Effector memory CD4-positive, alpha-beta T cell (primary cell): ENCODE measurements around the gene ADAMTSL5.

Experiments
- DNase-seq, 3 donors: peaks; one replicate each; pipeline ENCODE4 v3.0.0-alpha.2; 2020
- H3K27ac ChIP-seq: 2 replicates; pipeline ENCODE4 v1.7.0; 2013; ENCODE audit warnings: mild to moderate bottlenecking, low read length, moderate library complexity; ENCODE audit not compliant: insufficient read depth, poor library complexity, severe bottlenecking
- H3K27me3 ChIP-seq: replicated peaks from 2 replicates; pipeline ENCODE4 v1.7.0; 2013; ENCODE audit warnings: mild to moderate bottlenecking, low read length; ENCODE audit not compliant: insufficient read depth, control insufficient read depth, poor library complexity, severe bottlenecking
- H3K36me3 ChIP-seq: 2 replicates; pipeline ENCODE4 v1.7.0; 2013; ENCODE audit warnings: mild to moderate bottlenecking, low read length, moderate library complexity; ENCODE audit not compliant: control insufficient read depth, insufficient read depth
- H3K4me1 ChIP-seq: 2 replicates; pipeline ENCODE4 v1.7.0; 2013; ENCODE audit warnings: low read length, mild to moderate bottlenecking; ENCODE audit not compliant: control insufficient read depth, insufficient read depth, poor library complexity, severe bottlenecking
- H3K4me3 ChIP-seq: 2 replicates; pipeline ENCODE4 v1.7.0; 2013; ENCODE audit warnings: low read length, low read depth, mild to moderate bottlenecking; ENCODE audit not compliant: insufficient read depth, poor library complexity, severe bottlenecking
- H3K9me3 ChIP-seq: 2 replicates; pipeline ENCODE4 v1.7.0; 2013; ENCODE audit warnings: mild to moderate bottlenecking, low read length, moderate library complexity; ENCODE audit not compliant: control insufficient read depth

Gene ADAMTSL5

GRCh38 chr19:1489463-1490310 lies 23.1 kb downstream of the ADAMTSL5 start:
- Histone ChIP-seq H3K27ac (peak overlapping the region; percentile 41), H3K4me3 (peak overlapping the region; percentile 58), H3K9me3 (no peaks in the 10 kb centered on the region), H3K4me1 (peaks cover 18% of the 10 kb centered on the region), H3K36me3 (no peaks in the 10 kb centered on the region), H3K27me3 (no peaks in the 10 kb centered on the region)
- DNase-seq = no peak

GRCh38 chr19:1488282-1488601 lies 24.6 kb downstream of the ADAMTSL5 start:
- H3K27ac ChIP-seq = no peak overlapping the region
- H3K36me3 ChIP-seq = no peaks in the 10 kb centered on the region
- H3K4me1 ChIP-seq = peaks cover 18% of the 10 kb centered on the region
- no peak for DNase-seq
- no peaks in the 10 kb centered on the region for H3K9me3 ChIP-seq
- H3K27me3 ChIP-seq = no peaks in the 10 kb centered on the region
- H3K4me3 ChIP-seq = no peak overlapping the region

- Histone ChIP-seq H3K4me3 (no peak overlapping the region), H3K36me3 (no peaks in the 10 kb centered on the region), H3K9me3 (no peaks in the 10 kb centered on the region), H3K27me3 (no peaks in the 10 kb centered on the region), H3K27ac (no peak overlapping the region), H3K4me1 (peaks cover 18% of the 10 kb centered on the region)
- DNase-seq = no peak
Measured at GRCh38 chr19:1487576-1488281, 25.1 kb downstream of the ADAMTSL5 start.

GRCh38 chr19:1486720-1487575 lies 25.9 kb downstream of the ADAMTSL5 start:
- no peak for DNase-seq
- Histone ChIP-seq H3K36me3 (no peaks in the 10 kb centered on the region), H3K27me3 (no peaks in the 10 kb centered on the region), H3K4me3 (no peak overlapping the region), H3K27ac (no peak overlapping the region), H3K4me1 (peaks cover 18% of the 10 kb centered on the region), H3K9me3 (no peaks in the 10 kb centered on the region)

GRCh38 chr19:1483979-1484428 lies 28.8 kb downstream of the ADAMTSL5 start:
- no peak overlapping the region for H3K4me3 ChIP-seq
- no peak overlapping the region for H3K27ac ChIP-seq
- no peaks in the 10 kb centered on the region for H3K27me3 ChIP-seq
- no peaks in the 10 kb centered on the region for H3K36me3 ChIP-seq
- peaks cover 7% of the 10 kb centered on the region for H3K4me1 ChIP-seq
- no peak for DNase-seq
- no peaks in the 10 kb centered on the region for H3K9me3 ChIP-seq

- Histone ChIP-seq H3K9me3 (no peaks in the 10 kb centered on the region), H3K4me1 (peaks cover 9% of the 10 kb centered on the region), H3K27me3 (no peaks in the 10 kb centered on the region), H3K27ac (no peak overlapping the region), H3K4me3 (no peak overlapping the region), H3K36me3 (no peaks in the 10 kb centered on the region)
- DNase-seq = no peak
Measured at GRCh38 chr19:1483131-1483978, 29.5 kb downstream of the ADAMTSL5 start.

- no peaks in the 10 kb centered on the region for H3K36me3 ChIP-seq
- H3K27me3 ChIP-seq = no peaks in the 10 kb centered on the region
- H3K4me1 ChIP-seq = peaks cover 10% of the 10 kb centered on the region
- H3K27ac ChIP-seq = no peak overlapping the region
- H3K9me3 ChIP-seq = no peaks in the 10 kb centered on the region
- DNase-seq = no peak
- H3K4me3 ChIP-seq = no peak overlapping the region
Measured at GRCh38 chr19:1482361-1483130, 30.3 kb downstream of the ADAMTSL5 start.

GRCh38 chr19:1481893-1482360 lies 30.9 kb downstream of the ADAMTSL5 start:
- H3K27me3 ChIP-seq = no peaks in the 10 kb centered on the region
- H3K27ac ChIP-seq = no peak overlapping the region
- H3K4me1 ChIP-seq = peaks cover 14% of the 10 kb centered on the region
- H3K4me3 ChIP-seq = no peak overlapping the region
- no peaks in the 10 kb centered on the region for H3K36me3 ChIP-seq
- DNase-seq = no peak
- H3K9me3 ChIP-seq = no peaks in the 10 kb centered on the region
